Common myeloid progenitor, CD34-positive (primary cell): ENCODE measurements around the gene ABCB11.
"Not testable (repeated sequence)": the region's sequence is repeated elsewhere in the genome, so short reads cannot be mapped to it uniquely, and the experiment has no call there.

Experiments used
- CTCF ChIA-PET: fragments of 350-600 bp; sonication (Branson Sonifier 250); formaldehyde crosslinking; loops from one replicate; lab custom pipeline; 2021; ENCODE audit warnings: antibody characterized with exemption; lab: Charles Lee
- POLR2A ChIA-PET: fragments of 350-600 bp; sonication (Branson Sonifier 250); formaldehyde crosslinking; loops from one replicate; lab custom pipeline; 2021; ENCODE audit warnings: antibody characterized with exemption; lab: Charles Lee
- DNase-seq, 3 donors: peaks; one replicate each; pipeline versions ENCODE4 v3.0.0 to v3.0.0-alpha.2; 2013
- H3K27ac ChIP-seq, 2 experiments: 1 replicate in 1 of 2; 2 replicates in 1 of 2; pipeline ENCODE4 v1.7.0; 2013; ENCODE audit warnings: inconsistent platforms in 2 of 2, low read length in 2 of 2, mild to moderate bottlenecking in 2 of 2, low read depth in 1 of 2, moderate library complexity in 1 of 2; ENCODE audit not compliant: severe bottlenecking in 2 of 2, insufficient read depth in 1 of 2, poor library complexity in 1 of 2
- H3K27me3 ChIP-seq, 5 experiments: replicated peaks in 2 of 5; 1 replicate in 3 of 5; 2 replicates in 2 of 5; pipeline versions ENCODE4 v1.6.1 to v1.7.0; 2013; ENCODE audit warnings: low read length in 4 of 5, mild to moderate bottlenecking in 2 of 5, moderate library complexity in 2 of 5, inconsistent platforms in 1 of 5; ENCODE audit not compliant: insufficient read depth in 5 of 5, control insufficient read depth in 4 of 5
- H3K36me3 ChIP-seq, 4 experiments: 1 replicate in 2 of 4; 2 replicates in 2 of 4; pipeline versions ENCODE4 v1.6.1 to v1.7.0; 2013; ENCODE audit warnings: low read length in 3 of 4, control low read depth in 1 of 4, mild to moderate bottlenecking in 1 of 4; ENCODE audit not compliant: control insufficient read depth in 4 of 4, insufficient read depth in 4 of 4
- H3K4me1 ChIP-seq, 4 experiments: 1 replicate in 3 of 4; 2 replicates in 1 of 4; pipeline versions ENCODE4 v1.6.1 to v1.7.1; 2013; ENCODE audit warnings: low read length in 3 of 4, mild to moderate bottlenecking in 3 of 4, control low read depth in 1 of 4, inconsistent platforms in 1 of 4, moderate library complexity in 1 of 4; ENCODE audit not compliant: control insufficient read depth in 4 of 4, insufficient read depth in 4 of 4; ENCODE audit errors: control extremely low read depth in 1 of 4
- H3K4me3 ChIP-seq, 7 experiments: 1 replicate in 4 of 7; 2 replicates in 3 of 7; pipeline versions ENCODE4 v1.5.1 to v1.7.0; 2013; ENCODE audit warnings: mild to moderate bottlenecking in 7 of 7, low read length in 6 of 7, moderate library complexity in 6 of 7, inconsistent platforms in 2 of 7, low read depth in 2 of 7, control low read depth in 1 of 7; ENCODE audit not compliant: insufficient read depth in 4 of 7, control insufficient read depth in 1 of 7; ENCODE audit errors: extremely low read depth in 1 of 7
- H3K9me3 ChIP-seq, 5 experiments: 1 replicate in 4 of 5; 2 replicates in 1 of 5; pipeline versions ENCODE4 v1.6.1 to v1.7.1; 2013; ENCODE audit warnings: low read length in 4 of 5, mild to moderate bottlenecking in 2 of 5, inconsistent platforms in 1 of 5, low read depth in 1 of 5, moderate library complexity in 1 of 5; ENCODE audit not compliant: control insufficient read depth in 4 of 5, insufficient read depth in 2 of 5; ENCODE audit errors: control extremely low read depth in 1 of 5
- WGBS: methylation state at CpG from one replicate; pipeline ENCODE4 v1.1.5; 2013; ENCODE audit not compliant: insufficient coverage; 5-methylcytosine and 5-hydroxymethylcytosine counted together

ABCB11 gene

GRCh38 chr2:169054575-169054974, 23.5 kb upstream of the ABCB11 start:
- 100% methylated on average over 1 of the region's 2 CpGs for WGBS
- POLR2A ChIA-PET, CTCF ChIA-PET: not testable (repeated sequence)

GRCh38 chr2:169050476-169051240, 19.5 kb upstream of the ABCB11 start:
- DNase-seq = peak; percentile 18 to 84 (median 73)
- WGBS = 80% methylated on average over 3 of the region's 5 CpGs
- H3K27ac ChIP-seq = no peak overlapping the region
- peaks cover 0 to 4% (median under 1%) of the 10 kb centered on the region in 4 experiments for H3K4me1 ChIP-seq
- CTCF ChIA-PET = interaction anchor here (0.9 kb wide), 1 partner anchor 9 kb away, joined by 3 read pairs; no protein-coding TSS in a partner anchor
- H3K36me3 ChIP-seq = no peaks in the 10 kb centered on the region
- POLR2A ChIA-PET = no interaction called here
- no peaks in the 10 kb centered on the region for H3K27me3 ChIP-seq
- no peak overlapping the region for H3K4me3 ChIP-seq
- peaks cover 0 to 18% (median 8%) of the 10 kb centered on the region in 5 experiments for H3K9me3 ChIP-seq

More at GRCh38 chr2:169054575-169054974, 23.5 kb upstream of the ABCB11 start:
- DNase-seq, H3K4me3 ChIP-seq, H3K27ac ChIP-seq, H3K36me3 ChIP-seq, H3K27me3 ChIP-seq, H3K4me1 ChIP-seq: not testable (repeated sequence)
- peaks cover 0 to 20% (median 6%) of the 10 kb centered on the region in 5 experiments for H3K9me3 ChIP-seq

- POLR2A ChIA-PET = interaction anchor here (0.6 kb wide), 1 partner anchor 17 kb away, joined by 3 read pairs; no protein-coding TSS in a partner anchor
- DNase-seq = no peak
- CTCF ChIA-PET = interaction anchor here (0.6 to 1.0 kb wide), 2 partner anchors 60 to 173 kb away, joined by 3 read pairs; no protein-coding TSS in a partner anchor
- H3K36me3 ChIP-seq = no peaks in the 10 kb centered on the region
- no peaks in the 10 kb centered on the region for H3K27me3 ChIP-seq
- H3K4me3 ChIP-seq = no peak overlapping the region
- H3K27ac ChIP-seq = no peak overlapping the region
- peaks cover 0 to 10% (median 0%) of the 10 kb centered on the region in 5 experiments for H3K9me3 ChIP-seq
- no CpG with 5 or more reads among the region's 3 CpGs for WGBS
- H3K4me1 ChIP-seq = peaks cover 0 to 4% (median under 1%) of the 10 kb centered on the region in 4 experiments
These were observed 18.0 kb upstream of the ABCB11 start for GRCh38 chr2:169049142-169049541.

- peaks cover 0 to 23% (median 4%) of the 10 kb centered on the region in 5 experiments for H3K9me3 ChIP-seq
- DNase-seq = no peak
- POLR2A ChIA-PET = no interaction called here
- no peak overlapping the region for H3K27ac ChIP-seq
- CTCF ChIA-PET = interaction anchor here (0.8 to 1.2 kb wide), 2 partner anchors 9 to 219 kb away, joined by 3 to 4 read pairs; no protein-coding TSS in a partner anchor
- H3K27me3 ChIP-seq = no peaks in the 10 kb centered on the region
- WGBS = 68% methylated on average over 2 of the region's 2 CpGs
- H3K4me1 ChIP-seq = peaks cover 0 to 4% (median under 1%) of the 10 kb centered on the region in 4 experiments
- H3K36me3 ChIP-seq = no peaks in the 10 kb centered on the region
- no peak overlapping the region for H3K4me3 ChIP-seq
These were observed 16.4 kb upstream of the ABCB11 start for GRCh38 chr2:169047256-169048250.

- Histone ChIP-seq H3K4me1 (peaks cover 0 to 4% (median under 1%) of the 10 kb centered on the region in 4 experiments), H3K4me3 (no peak overlapping the region), H3K27me3 (no peaks in the 10 kb centered on the region), H3K9me3 (peaks cover 0 to 24% (median 4%) of the 10 kb centered on the region in 5 experiments), H3K36me3 (no peaks in the 10 kb centered on the region), H3K27ac (no peak overlapping the region)
- CTCF ChIA-PET = no interaction called here
- 96% methylated on average over 3 of the region's 4 CpGs for WGBS
- POLR2A ChIA-PET = no interaction called here
- DNase-seq = no peak
These were observed 15.5 kb upstream of the ABCB11 start for GRCh38 chr2:169046440-169047151.

GRCh38 chr2:169042856-169043255, 11.7 kb upstream of the ABCB11 start:
- no peak for DNase-seq
- H3K4me1 ChIP-seq = peaks cover 11 to 16% (median 14%) of the 10 kb centered on the region in 4 experiments
- ChIA-PET CTCF (no interaction called here), POLR2A (no interaction called here)
- H3K36me3 ChIP-seq = no peaks in the 10 kb centered on the region
- no CpG with 5 or more reads among the region's 1 CpG for WGBS
- H3K9me3 ChIP-seq = peaks cover 0 to 27% (median 8%) of the 10 kb centered on the region in 5 experiments
- H3K27me3 ChIP-seq = no peaks in the 10 kb centered on the region
- H3K27ac ChIP-seq = no peak overlapping the region
- no peak overlapping the region for H3K4me3 ChIP-seq
